ENCODE data around the gene TAS2R30.
"Not testable (repeated sequence)": the region's sequence is repeated elsewhere in the genome, so short reads cannot be mapped to it uniquely, and the experiment has no call there.

The TAS2R30 gene

DNA sequence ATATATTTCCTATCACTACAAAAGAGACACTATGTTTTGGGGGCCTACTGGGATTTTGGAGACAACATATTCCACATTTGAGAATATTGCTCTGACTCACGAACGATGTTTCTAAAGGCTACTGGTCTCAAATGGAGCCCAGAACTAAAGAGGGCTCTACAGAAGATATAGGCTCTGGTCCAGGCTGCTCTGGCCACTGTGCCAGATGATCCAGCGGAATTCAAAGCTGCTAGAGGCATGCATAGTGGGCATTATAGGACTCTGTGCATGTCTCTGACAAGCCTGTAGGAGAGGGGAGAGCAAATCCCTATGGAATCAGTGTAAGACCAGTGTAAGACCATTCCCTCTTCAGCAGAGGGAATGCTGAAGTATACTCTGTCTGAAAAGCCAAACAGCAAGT is 4.1 kb downstream of the TAS2R30 start:
- DNase-seq (ENCODE audit: low read depth, low spot score), result no peak

DNA sequence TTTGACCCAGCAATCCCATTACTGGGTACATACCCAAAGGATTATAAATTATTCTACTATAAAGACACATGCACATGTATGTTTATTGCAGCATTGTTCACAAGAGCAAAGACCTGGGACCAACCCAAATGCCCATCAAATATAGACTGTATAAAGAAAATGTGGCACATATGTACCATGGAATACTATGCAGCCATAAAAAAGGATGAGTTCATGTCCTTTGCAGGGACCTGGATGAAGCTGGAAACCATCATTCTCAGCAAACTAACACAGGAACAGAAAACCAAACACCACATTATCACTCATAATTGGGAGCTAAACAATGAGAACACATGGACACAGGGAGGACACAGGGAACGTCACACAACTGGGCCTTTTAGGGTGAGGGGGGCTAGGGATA is 20.3 kb downstream of the TAS2R30 start:
- not testable (repeated sequence) for DNase-seq (ENCODE audit: low read depth, low spot score)

DNA sequence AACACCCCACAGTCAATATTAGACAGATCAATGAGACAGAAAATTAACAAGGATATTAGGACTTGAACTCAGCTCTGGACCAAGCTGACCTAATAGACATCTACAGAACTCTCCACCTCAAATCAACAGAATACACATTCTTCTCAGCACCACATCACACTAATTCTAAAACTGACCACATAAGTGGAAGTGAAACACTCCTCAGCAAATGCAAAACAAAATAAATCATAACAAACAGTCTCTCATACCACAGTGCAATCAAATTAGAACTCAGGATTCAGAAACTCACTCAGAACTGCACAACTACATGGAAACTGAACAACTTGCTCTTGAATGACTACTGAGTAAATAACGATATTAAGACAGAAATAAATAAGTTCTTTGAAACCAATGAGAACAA is 23.2 kb downstream of the TAS2R30 start:
- not testable (repeated sequence) for DNase-seq (ENCODE audit: low read depth, low spot score)

DNA sequence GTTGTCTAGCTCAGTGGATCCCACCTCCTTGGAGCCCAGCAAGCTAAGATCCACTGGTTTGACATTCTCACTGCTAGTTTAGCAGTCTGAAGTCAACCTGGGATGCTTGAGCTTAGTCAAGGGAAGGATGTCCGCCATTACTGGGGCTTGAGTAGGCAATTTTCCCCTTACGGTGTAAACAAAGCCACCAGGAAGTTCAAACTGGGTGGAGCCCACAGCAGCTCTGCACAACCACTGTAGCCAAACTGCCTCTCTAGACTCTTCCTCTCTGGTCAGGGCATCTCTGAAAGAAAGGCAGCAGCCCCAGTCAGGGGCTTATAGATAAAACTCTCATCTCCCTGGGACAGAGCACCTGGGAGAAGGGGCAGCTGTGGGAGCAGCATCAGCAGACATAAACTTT is 25.6 kb downstream of the TAS2R30 start:
- no peak for DNase-seq (ENCODE audit: low read depth, low spot score)

- no peak for DNase-seq (ENCODE audit: low read depth, low spot score)
Observed at GRCh38 chr12:11107719-11108118, 26.7 kb downstream of the TAS2R30 start.

DNA sequence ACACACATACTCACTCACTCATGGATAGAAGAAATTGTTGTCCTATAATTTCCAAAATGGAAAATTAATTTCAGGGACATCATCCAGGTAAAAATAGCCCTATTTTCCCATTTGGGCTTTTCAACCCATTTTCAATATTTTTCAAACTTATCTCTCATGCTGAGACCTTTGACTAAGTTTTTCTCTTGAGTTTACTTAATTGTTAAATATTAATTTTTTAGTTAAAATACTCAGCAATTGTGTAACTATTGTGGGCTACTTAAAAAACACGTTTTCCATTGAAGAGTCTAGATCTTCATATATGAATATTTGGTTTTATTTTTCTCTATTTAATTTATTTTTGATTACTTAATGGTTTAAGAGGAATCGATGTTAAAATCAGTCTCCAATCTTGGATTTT is 28.2 kb downstream of the TAS2R30 start:
- DNase-seq (ENCODE audit: low read depth, low spot score), result no peak

DNA sequence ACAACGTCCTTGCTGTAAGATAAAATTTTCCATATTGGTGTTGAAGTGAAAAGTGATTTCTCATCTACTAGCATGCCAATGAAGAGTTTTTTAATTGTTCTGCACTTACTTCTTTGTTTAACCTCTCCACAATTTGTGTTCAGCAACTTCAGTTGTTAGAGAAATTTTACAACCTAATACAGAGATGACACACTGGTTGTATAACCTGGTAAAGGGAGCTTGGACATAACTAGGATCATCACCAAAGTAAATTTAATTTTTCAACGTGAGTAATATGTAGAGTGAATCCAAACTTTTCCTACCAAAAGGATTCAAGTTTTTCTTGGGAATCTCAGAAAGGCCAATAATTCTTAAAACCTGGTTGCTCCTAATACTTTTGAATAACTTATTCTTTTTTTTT is 28.9 kb downstream of the TAS2R30 start:
- DNase-seq (ENCODE audit: low read depth, low spot score), result no peak

DNA sequence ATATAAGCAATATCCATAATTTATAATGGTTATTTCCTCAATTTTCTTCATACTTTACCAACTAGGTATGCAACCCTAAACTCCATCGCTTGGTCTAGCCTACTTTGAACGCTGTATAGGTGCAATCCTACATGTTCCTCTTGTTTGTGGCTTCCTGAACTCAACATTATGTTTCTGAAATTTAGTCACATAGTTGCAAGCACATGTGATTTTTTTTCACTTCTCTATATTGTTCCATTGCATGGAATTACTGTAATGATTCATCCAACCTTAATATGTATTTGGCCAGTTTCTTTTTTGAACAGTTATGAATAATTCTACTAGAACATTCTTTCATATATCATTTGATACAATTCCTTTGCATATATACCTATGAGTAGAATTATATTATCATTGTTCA is 39.5 kb downstream of the TAS2R30 start:
- not testable (repeated sequence) for DNase-seq (ENCODE audit: low read depth, low spot score)

- no peak for DNase-seq (ENCODE audit: low read depth, low spot score)
Observed at GRCh38 chr12:11092128-11092527, 42.3 kb downstream of the TAS2R30 start, which contains the start of gene TAS2R43. Gene TAS2R43 (minus strand): TSS chr12:11092313. CDS start chr12:11092229, 84 bp downstream.

- no peak for DNase-seq (ENCODE audit: low read depth, low spot score)
Observed at GRCh38 chr12:11089246-11089645, 45.2 kb downstream of the TAS2R30 start.

GRCh38 chr12:11085419-11085818 is 49.0 kb downstream of the TAS2R30 start:
- no peak for DNase-seq (ENCODE audit: low read depth, low spot score)

Measured in iPS DF 19.7 (cell line).